Lung (tissue), 12 donors: ENCODE results near the gene TLR10. TPM values are rescaled to one million over a fixed set of nuclear protein-coding genes. Genes with fewer than 3 reads are reported as not detected.

ENCODE experiments used
- ATAC-seq: fragments of 200-7000 bp; cut with Tn5 transposase; one replicate; pipeline ENCODE4 v1.9.1; 2020; ENCODE audit warnings: moderate number of reproducible peaks; ENCODE audit not compliant: insufficient read depth, low FRiP score
- DNase-seq, 3 donors: peaks; one replicate each; pipeline ENCODE4 v3.0.0-alpha.2; 2013 to 2017
- H3K27ac ChIP-seq, 2 donors: one replicate each; pipeline ENCODE4 v1.5.1; 2013; ENCODE audit warnings: mild to moderate bottlenecking in 2 of 2, moderate library complexity in 2 of 2, control low read depth in 1 of 2, inconsistent platforms in 1 of 2, low read depth in 1 of 2, low read length in 1 of 2
- H3K27me3 ChIP-seq, 3 donors: one replicate each; pipeline ENCODE4 v1.5.1; 2013; ENCODE audit warnings: low read length in 2 of 3; ENCODE audit not compliant: control insufficient read depth in 3 of 3, insufficient read depth in 3 of 3
- H3K36me3 ChIP-seq, 4 donors: one replicate each; pipeline ENCODE4 v1.5.1; 2013; ENCODE audit warnings: low read length in 4 of 4, mild to moderate bottlenecking in 1 of 4, moderate library complexity in 1 of 4; ENCODE audit not compliant: control insufficient read depth in 4 of 4, insufficient read depth in 4 of 4
- H3K4me1 ChIP-seq, 5 donors: one replicate each; pipeline ENCODE4 v1.5.1; 2013; ENCODE audit warnings: low read length in 5 of 5, mild to moderate bottlenecking in 2 of 5, moderate library complexity in 1 of 5; ENCODE audit not compliant: control insufficient read depth in 5 of 5, insufficient read depth in 5 of 5
- H3K4me3 ChIP-seq: one replicate; pipeline ENCODE4 v1.5.1; 2013; ENCODE audit warnings: mild to moderate bottlenecking, control low read depth, moderate library complexity
- H3K9ac ChIP-seq, 2 donors: one replicate each; pipeline ENCODE4 v1.5.1; 2013; ENCODE audit warnings: low read length in 2 of 2, control low read depth in 1 of 2; ENCODE audit not compliant: insufficient read depth in 1 of 2
- H3K9me3 ChIP-seq, 4 donors: one replicate each; pipeline ENCODE4 v1.5.1; 2013; ENCODE audit warnings: low read length in 3 of 4, mild to moderate bottlenecking in 1 of 4, moderate library complexity in 1 of 4; ENCODE audit not compliant: control insufficient read depth in 4 of 4, insufficient read depth in 3 of 4
- CTCF ChIP-seq: IDR thresholded peaks from 2 replicates; pipeline ENCODE4 v1.5.1; 2012; ENCODE audit warnings: mild to moderate bottlenecking; ENCODE audit errors: control extremely low read depth, extremely low read depth
- WGBS, 2 donors: extraction: QIAGEN DNeasy Blood & Tissue Kit; methylation state at CpG; one replicate each; pipeline ENCODE4 v1.1.7; 2013; 5-methylcytosine and 5-hydroxymethylcytosine counted together
- polyA plus RNA-seq, 2 donors: library from polyadenylated mRNA; stranded (reverse); fragments of 200-250 nt; gene quantifications; one replicate each; pipeline ENCODE4 v1.2.1, GENCODE V29; 2013
- total RNA-seq, 2 donors: library from RNA; depleted of rRNA in 1 of 2; stranded (reverse); fragments of >200 nt in 1 of 2; gene quantifications; one replicate each; pipeline ENCODE4 v1.2.1, GENCODE V29; 2014 to 2021
- donor health status: control.
- donor health status: control.
- donor health status: Bipolar disorder and iron deficiency.
- donor health status: healthy.
- donor health status: DM: yes; HTN: yes; CAD: no.

TLR10 gene
- total and polyA plus RNA-seq, 4 donors = 0.14 to 4.4 (median 0.60) TPM

- TF ChIP-seq CTCF = no peak
- Histone ChIP-seq H3K4me1 (peaks cover 0 to 4% (median 3%) of the 10 kb centered on the region in 5 donors), H3K9me3 (peaks cover 0 to 6% (median 2%) of the 10 kb centered on the region in 4 donors), H3K27ac (no peak overlapping the region), H3K27me3 (no peaks in the 10 kb centered on the region), H3K4me3 (no peak overlapping the region), H3K9ac (no peak overlapping the region), H3K36me3 (no peaks in the 10 kb centered on the region)
- ATAC-seq (no peak), DNase-seq (no peak)
Measured at GRCh38 chr4:38747629-38748028, 35.2 kb downstream of the TLR10 start.

GRCh38 chr4:38745881-38746280 lies 36.9 kb downstream of the TLR10 start:
- no peak for DNase-seq
- no peak for TF ChIP-seq CTCF
- 95 to 97% methylated on average over 5 of the region's 5 CpGs for WGBS, 2 donors
- no peak overlapping the region for H3K4me3 ChIP-seq
- H3K4me1 ChIP-seq = no peaks in the 10 kb centered on the region
- H3K27ac ChIP-seq = no peak overlapping the region
- H3K9ac ChIP-seq = no peak overlapping the region
- no peak for ATAC-seq
- no peaks in the 10 kb centered on the region for H3K27me3 ChIP-seq
- peaks cover 0 to 6% (median 2%) of the 10 kb centered on the region in 4 donors for H3K9me3 ChIP-seq
- no peaks in the 10 kb centered on the region for H3K36me3 ChIP-seq

- Histone ChIP-seq H3K27ac (no peak overlapping the region), H3K4me1 (no peaks in the 10 kb centered on the region), H3K9me3 (peaks cover 0 to 6% (median 2%) of the 10 kb centered on the region in 4 donors), H3K4me3 (no peak overlapping the region), H3K9ac (no peak overlapping the region), H3K27me3 (no peaks in the 10 kb centered on the region), H3K36me3 (no peaks in the 10 kb centered on the region)
- ATAC-seq (peak; percentile 27), DNase-seq (peak in 1 of 3 donors; percentile 15)
- no peak for TF ChIP-seq CTCF
- 33 to 75% methylated on average over 1 of the region's 1 CpG for WGBS, 2 donors
Measured at GRCh38 chr4:38743866-38744265, 38.9 kb downstream of the TLR10 start.

- Histone ChIP-seq H3K36me3 (no peaks in the 10 kb centered on the region), H3K4me3 (no peak overlapping the region), H3K27ac (no peak overlapping the region), H3K27me3 (no peaks in the 10 kb centered on the region), H3K9ac (no peak overlapping the region), H3K4me1 (no peaks in the 10 kb centered on the region), H3K9me3 (no peaks in the 10 kb centered on the region)
- DNase-seq (no peak), ATAC-seq (no peak)
- 71 to 79% methylated on average over 2 of the region's 2 CpGs for WGBS, 2 donors
- TF ChIP-seq CTCF = no peak
Measured at GRCh38 chr4:38740303-38740702, 42.5 kb downstream of the TLR10 start.
